Left ventricle myocardium inferior (tissue), 1 donor: ENCODE data around the gene PDE6G. TPM values are rescaled to one million over a fixed set of nuclear protein-coding genes. Genes with fewer than 3 reads are reported as not detected.

ENCODE experiments used
- DNase-seq: peaks from one replicate; pipeline ENCODE4 v3.0.0-alpha.2; 2020
- H3K27ac ChIP-seq: fragments of 200-600 bp; replicated peaks from 2 replicates; pipeline ENCODE4 v1.8.0; 2021
- H3K27me3 ChIP-seq: fragments of 200-600 bp; 2 replicates; pipeline ENCODE4 v1.8.0; 2021; ENCODE audit warnings: low read depth
- H3K36me3 ChIP-seq: fragments of 200-600 bp; 2 replicates; pipeline ENCODE4 v1.8.0; 2021
- H3K4me1 ChIP-seq: fragments of 200-600 bp; 2 replicates; pipeline ENCODE4 v1.8.0; 2021
- H3K4me3 ChIP-seq: fragments of 200-600 bp; 2 replicates; pipeline ENCODE4 v1.8.0; 2021; ENCODE audit warnings: mild to moderate bottlenecking, moderate library complexity
- H3K9me3 ChIP-seq: fragments of 200-600 bp; replicated peaks from 2 replicates; pipeline ENCODE4 v1.8.0; 2021
- intact Hi-C: fragments of 100-400 bp; cut with micrococcal nuclease; formaldehyde crosslinking; loops from one replicate; pipeline ENCODE4 v1.11.0; 2022
- total RNA-seq: library from RNA; stranded (reverse); fragmentation: NEBNext Ultra II Directional; extraction: Animal tissue kit (Norgen Biotek cat#: 25700); gene quantifications from one replicate; pipeline ENCODE4 v1.2.1, GENCODE V29; 2021
- TF ChIP-seq, protein P1 (sequence below): fragments of 200-600 bp; IDR thresholded peaks from 2 replicates; pipeline ENCODE4 v1.8.0; 2021; ENCODE audit warnings: antibody characterized with exemption, mild to moderate bottlenecking, borderline replicate concordance
- donor health status: DM: no; HTN: yes; CAD: no; lungs with severe emphysema.

PDE6G gene
- total RNA-seq, 1 donor from 2014 or later = not detected

DNA sequence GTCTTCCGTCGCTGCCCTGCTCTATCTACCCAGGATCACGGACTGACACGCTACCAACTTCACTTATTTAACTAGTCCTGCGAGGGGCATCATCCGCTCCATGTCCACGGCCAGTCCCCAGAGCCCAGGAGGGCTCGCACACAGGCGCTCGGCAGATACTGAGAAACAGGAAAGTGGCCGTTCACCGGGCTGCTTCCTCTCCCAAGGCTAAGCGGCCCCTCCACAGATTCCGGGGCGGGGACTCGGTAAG lies 9.7 kb upstream of the PDE6G start:
- Histone ChIP-seq H3K36me3 (peaks cover 30% of the 10 kb centered on the region), H3K4me3 (peak overlapping the region; percentile 95), H3K4me1 (peaks cover 34% of the 10 kb centered on the region), H3K27me3 (no peaks in the 10 kb centered on the region), H3K27ac (peak overlapping the region; percentile 90), H3K9me3 (no peaks in the 10 kb centered on the region)
- DNase-seq = no peak
- intact Hi-C loops = no loop called here
- TF ChIP-seq, protein P1, sequence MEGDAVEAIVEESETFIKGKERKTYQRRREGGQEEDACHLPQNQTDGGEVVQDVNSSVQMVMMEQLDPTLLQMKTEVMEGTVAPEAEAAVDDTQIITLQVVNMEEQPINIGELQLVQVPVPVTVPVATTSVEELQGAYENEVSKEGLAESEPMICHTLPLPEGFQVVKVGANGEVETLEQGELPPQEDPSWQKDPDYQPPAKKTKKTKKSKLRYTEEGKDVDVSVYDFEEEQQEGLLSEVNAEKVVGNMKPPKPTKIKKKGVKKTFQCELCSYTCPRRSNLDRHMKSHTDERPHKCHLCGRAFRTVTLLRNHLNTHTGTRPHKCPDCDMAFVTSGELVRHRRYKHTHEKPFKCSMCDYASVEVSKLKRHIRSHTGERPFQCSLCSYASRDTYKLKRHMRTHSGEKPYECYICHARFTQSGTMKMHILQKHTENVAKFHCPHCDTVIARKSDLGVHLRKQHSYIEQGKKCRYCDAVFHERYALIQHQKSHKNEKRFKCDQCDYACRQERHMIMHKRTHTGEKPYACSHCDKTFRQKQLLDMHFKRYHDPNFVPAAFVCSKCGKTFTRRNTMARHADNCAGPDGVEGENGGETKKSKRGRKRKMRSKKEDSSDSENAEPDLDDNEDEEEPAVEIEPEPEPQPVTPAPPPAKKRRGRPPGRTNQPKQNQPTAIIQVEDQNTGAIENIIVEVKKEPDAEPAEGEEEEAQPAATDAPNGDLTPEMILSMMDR = no peak

DNA sequence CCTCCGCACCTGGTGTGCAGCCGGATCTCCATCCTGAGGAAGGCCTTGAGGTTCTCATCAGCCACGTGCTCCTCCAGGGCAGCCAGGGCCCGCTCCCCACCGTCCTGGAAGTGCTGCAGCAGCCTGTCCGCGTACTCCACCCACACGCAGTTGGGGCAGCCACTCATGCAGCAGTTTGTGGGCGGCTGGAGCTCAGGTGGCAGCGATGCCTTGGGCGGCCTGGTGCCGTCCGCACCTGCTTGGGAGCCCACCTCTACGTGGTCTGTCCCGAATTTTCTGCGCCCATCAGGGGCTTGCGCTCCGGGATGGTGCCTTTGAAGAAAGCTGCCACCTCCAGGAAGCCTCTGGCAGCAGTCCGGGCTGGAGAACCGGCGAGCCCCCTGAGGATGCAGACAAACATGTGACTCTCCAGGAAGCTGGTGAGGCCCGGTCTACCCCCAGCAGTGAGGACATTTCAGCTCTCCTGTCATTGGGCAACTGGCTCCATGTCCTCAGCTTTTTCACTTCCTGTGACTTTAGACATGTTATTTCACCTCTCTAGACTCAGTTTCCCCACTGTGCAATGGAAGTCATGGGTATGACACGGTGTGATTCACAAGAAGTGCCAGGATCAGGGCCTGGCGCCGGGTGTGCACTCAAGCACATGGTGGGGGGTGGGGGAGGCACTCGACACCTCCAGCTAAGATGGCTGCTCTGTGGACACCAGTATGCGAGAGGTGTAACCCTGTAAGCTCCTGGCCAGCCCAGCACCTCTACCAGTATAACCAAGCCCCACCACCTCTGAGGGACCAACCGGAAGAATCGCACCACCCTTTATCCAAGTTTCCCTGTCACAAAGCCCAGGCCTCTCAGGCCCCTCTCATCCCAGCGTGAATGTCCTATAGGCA lies 9.1 kb upstream of the PDE6G start:
- no peak for DNase-seq
- Histone ChIP-seq H3K4me3 (peak overlapping the region; percentile 95), H3K27me3 (no peaks in the 10 kb centered on the region), H3K27ac (peak overlapping the region; percentile 90), H3K9me3 (no peaks in the 10 kb centered on the region), H3K4me1 (peaks cover 34% of the 10 kb centered on the region), H3K36me3 (peaks cover 26% of the 10 kb centered on the region)
- TF ChIP-seq, protein P1 = no peak
- intact Hi-C loops = no loop called here

DNA sequence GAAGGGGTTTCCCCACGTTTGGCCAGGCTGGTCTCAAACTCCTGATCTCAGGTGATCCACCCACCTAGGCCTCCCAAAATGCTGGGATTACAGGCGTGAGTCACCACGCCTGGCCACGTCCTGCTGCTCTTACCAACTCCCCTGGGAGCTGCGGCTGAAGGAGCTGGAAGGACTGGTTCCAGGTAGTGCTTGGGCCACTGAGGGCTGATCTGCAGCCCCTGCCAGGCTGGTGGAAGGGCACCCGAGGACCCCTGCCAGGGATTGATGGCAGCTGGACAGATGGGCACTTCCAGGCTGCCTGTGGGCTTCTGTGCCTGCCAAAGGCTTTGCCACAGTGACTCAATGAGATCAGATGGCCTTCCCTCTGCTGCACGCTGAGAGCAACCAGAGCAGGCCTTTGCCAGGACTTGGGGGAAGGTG lies 7.7 kb upstream of the PDE6G start:
- TF ChIP-seq, protein P1 = no peak
- Histone ChIP-seq H3K27ac (no peak overlapping the region), H3K4me3 (no peak overlapping the region), H3K9me3 (no peaks in the 10 kb centered on the region), H3K36me3 (peaks cover 13% of the 10 kb centered on the region), H3K4me1 (peaks cover 34% of the 10 kb centered on the region), H3K27me3 (no peaks in the 10 kb centered on the region)
- intact Hi-C loops = no loop called here
- no peak for DNase-seq

DNA sequence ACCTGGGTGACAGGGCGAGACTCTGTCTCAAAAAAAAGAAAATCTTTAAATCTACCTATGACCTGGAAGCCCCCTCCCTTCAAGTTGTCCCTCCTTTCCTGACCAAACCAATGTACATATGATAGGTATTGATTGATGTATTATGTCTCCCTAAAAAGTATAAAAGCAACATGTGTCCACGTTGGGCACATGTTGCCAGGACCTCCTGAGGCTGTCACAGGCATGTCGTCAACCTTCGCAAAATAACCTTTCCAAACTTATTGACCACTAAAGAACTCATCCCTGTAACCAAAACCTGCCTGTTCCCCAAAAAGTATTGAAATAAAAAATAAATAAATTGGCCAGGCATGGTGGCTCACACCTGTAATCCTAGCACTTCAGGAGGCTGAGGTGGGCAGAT lies 5.7 kb upstream of the PDE6G start:
- peaks cover 23% of the 10 kb centered on the region for H3K4me1 ChIP-seq
- H3K36me3 ChIP-seq = peaks cover 8% of the 10 kb centered on the region
- no peaks in the 10 kb centered on the region for H3K9me3 ChIP-seq
- no peak overlapping the region for H3K4me3 ChIP-seq
- H3K27me3 ChIP-seq = no peaks in the 10 kb centered on the region
- DNase-seq = no peak
- intact Hi-C loops = no loop called here
- no peak overlapping the region for H3K27ac ChIP-seq
- TF ChIP-seq, protein P1 = no peak

DNA sequence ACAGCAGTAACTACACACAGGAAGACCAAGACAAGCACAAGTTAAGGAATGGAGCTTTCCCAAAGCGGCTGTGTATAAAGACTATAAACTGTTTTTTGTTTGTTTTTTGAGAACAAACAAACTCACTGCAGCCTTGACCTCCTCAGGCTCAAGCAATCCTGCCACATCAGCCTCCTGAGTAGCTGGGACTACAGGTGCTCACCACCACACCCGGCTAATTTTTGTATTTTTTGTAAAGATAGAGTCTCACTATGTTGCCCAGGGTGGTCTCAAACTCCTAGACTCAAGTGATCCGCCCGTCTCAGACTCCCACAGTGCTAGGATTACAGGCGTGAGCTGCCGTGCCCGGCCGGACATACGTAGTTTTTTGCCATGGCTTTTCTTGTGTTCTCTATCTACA lies 4.1 kb upstream of the PDE6G start:
- intact Hi-C loops = no loop called here

More for the DNA sequence above, 4.1 kb upstream of the PDE6G start:
- TF ChIP-seq, protein P1 = no peak
- no peak overlapping the region for H3K27ac ChIP-seq
- peaks cover 16% of the 10 kb centered on the region for H3K4me1 ChIP-seq
- H3K9me3 ChIP-seq = no peaks in the 10 kb centered on the region
- H3K27me3 ChIP-seq = no peaks in the 10 kb centered on the region
- DNase-seq = no peak
- H3K36me3 ChIP-seq = peaks cover 8% of the 10 kb centered on the region
- no peak overlapping the region for H3K4me3 ChIP-seq
